Thoracic aorta (tissue), 2 donors: ENCODE results near the gene ABCC11. TPM values are rescaled to one million over a fixed set of nuclear protein-coding genes. Genes with fewer than 3 reads are reported as not detected.
"Not testable (repeated sequence)": the region's sequence is repeated elsewhere in the genome, so short reads cannot be mapped to it uniquely, and the experiment has no call there.

Experiments used
- ATAC-seq: fragments of 150-250 bp; one replicate; pipeline ENCODE4 v1.8.0; 2017; ENCODE audit warnings: low read depth; ENCODE audit not compliant: insufficient number of reproducible peaks, low FRiP score
- DNase-seq: peaks from one replicate; pipeline ENCODE4 v3.0.0-alpha.2; 2020; ENCODE audit warnings: low spot score
- H3K27ac ChIP-seq, 2 donors: fragments of 200-600 bp; sonication (generic); 1 replicate in 1 of 2; 2 replicates in 1 of 2; pipeline ENCODE4 v1.5.1; 2016; ENCODE audit warnings: mild to moderate bottlenecking in 2 of 2, moderate library complexity in 2 of 2
- H3K27me3 ChIP-seq: fragments of 200-600 bp; sonication (generic); replicated peaks from 2 replicates; pipeline ENCODE4 v1.6.0; 2016; ENCODE audit warnings: mild to moderate bottlenecking; ENCODE audit not compliant: insufficient read depth
- H3K36me3 ChIP-seq: fragments of 200-600 bp; sonication (generic); one replicate; pipeline ENCODE4 v1.5.1; 2016
- H3K4me1 ChIP-seq, 2 donors: fragments of 200-600 bp; sonication (generic); 1 replicate in 1 of 2; 2 replicates in 1 of 2; pipeline versions ENCODE4 v1.5.1 to v1.6.0; 2016; ENCODE audit warnings: low read depth in 2 of 2, mild to moderate bottlenecking in 1 of 2; ENCODE audit not compliant: control insufficient read depth in 1 of 2
- H3K4me3 ChIP-seq: fragments of 200-600 bp; sonication (generic); 2 replicates; pipeline ENCODE4 v1.5.1; 2016; ENCODE audit warnings: mild to moderate bottlenecking
- H3K9me3 ChIP-seq: fragments of 200-600 bp; sonication (generic); 2 replicates; pipeline ENCODE4 v1.5.1; 2016
- CTCF ChIP-seq: fragments of 200-600 bp; sonication (generic); IDR thresholded peaks from one replicate; pipeline ENCODE4 v1.5.1; 2019; ENCODE audit warnings: antibody characterized with exemption
- total RNA-seq, 2 donors: library from RNA; depleted of rRNA; stranded (reverse); fragments of >200 nt; gene quantifications; one replicate each; pipeline versions ENCODE4 v1.1.0 to v1.2.3, GENCODE V29; 2016

The ABCC11 gene
- total RNA-seq, 2 donors from 2014 or later: not detected

GRCh38 chr16:48252013-48252412 is 4.7 kb upstream of the ABCC11 start:
- Histone ChIP-seq H3K27me3 (no peaks in the 10 kb centered on the region), H3K4me1 (peaks cover 5 to 10% of the 10 kb centered on the region in 2 donors), H3K4me3 (no peak overlapping the region), H3K9me3 (no peaks in the 10 kb centered on the region), H3K36me3 (peaks cover 3% of the 10 kb centered on the region), H3K27ac (no peak overlapping the region)
- TF ChIP-seq CTCF: no peak
- ATAC-seq: no peak
- DNase-seq: no peak

- H3K9me3 ChIP-seq: no peaks in the 10 kb centered on the region
- H3K36me3 ChIP-seq: peaks cover 3% of the 10 kb centered on the region
- no peak for DNase-seq
- no peak overlapping the region for H3K4me3 ChIP-seq
- no peak overlapping the region for H3K27ac ChIP-seq
- ATAC-seq: no peak
- H3K27me3 ChIP-seq: no peaks in the 10 kb centered on the region
- TF ChIP-seq CTCF: no peak
- peaks cover 18 to 22% of the 10 kb centered on the region in 2 donors for H3K4me1 ChIP-seq
These were observed 3.4 kb upstream of the ABCC11 start for GRCh38 chr16:48250520-48251278.

- H3K4me1 ChIP-seq: peaks cover 27 to 31% of the 10 kb centered on the region in 2 donors
- H3K4me3 ChIP-seq: peak overlapping the region; percentile 99
- H3K27ac ChIP-seq: no peak overlapping the region
- no peaks in the 10 kb centered on the region for H3K27me3 ChIP-seq
- TF ChIP-seq CTCF: no peak
- ATAC-seq (no peak), DNase-seq (no peak)
- H3K9me3 ChIP-seq: no peaks in the 10 kb centered on the region
- no peaks in the 10 kb centered on the region for H3K36me3 ChIP-seq
These were observed 1.3 kb downstream of the ABCC11 start for GRCh38 chr16:48246066-48246465.

- peak overlapping the region; percentile 82 to 85 for H3K27ac ChIP-seq
- peaks cover 27 to 31% of the 10 kb centered on the region in 2 donors for H3K4me1 ChIP-seq
- no peaks in the 10 kb centered on the region for H3K9me3 ChIP-seq
- H3K36me3 ChIP-seq: no peaks in the 10 kb centered on the region
- peak overlapping the region; percentile 99 for H3K4me3 ChIP-seq
- H3K27me3 ChIP-seq: no peaks in the 10 kb centered on the region
- no peak for TF ChIP-seq CTCF
- DNase-seq (no peak), ATAC-seq (no peak)
These were observed 2.5 kb downstream of the ABCC11 start for GRCh38 chr16:48244863-48245195.

- TF ChIP-seq CTCF: no peak
These were observed 3.1 kb downstream of the ABCC11 start, which contains the start of gene LONP2 for GRCh38 chr16:48244080-48244862. TSS of gene LONP2 (plus strand) at chr16:48244300. CDS start at chr16:48244389, 89 bp downstream.

GRCh38 chr16:48240147-48240546 is 7.2 kb downstream of the ABCC11 start:
- not testable (repeated sequence) for H3K9me3 ChIP-seq, H3K4me1 ChIP-seq, H3K36me3 ChIP-seq, ATAC-seq, DNase-seq, H3K4me3 ChIP-seq, H3K27me3 ChIP-seq, H3K27ac ChIP-seq

More at GRCh38 chr16:48244080-48244862, 3.1 kb downstream of the ABCC11 start, which contains the start of gene LONP2:
- peak; percentile 96 for ATAC-seq
- no peaks in the 10 kb centered on the region for H3K27me3 ChIP-seq
- DNase-seq: peak; percentile 62
- peaks cover 27 to 31% of the 10 kb centered on the region in 2 donors for H3K4me1 ChIP-seq
- no peaks in the 10 kb centered on the region for H3K9me3 ChIP-seq
- peak within 1 kb of the TSS; percentile 99 for H3K4me3 ChIP-seq
- peak within 1 kb of the TSS; percentile 82 to 85 for H3K27ac ChIP-seq
- H3K36me3 ChIP-seq: no peaks in the 10 kb centered on the region
